GM12891 (cell line): ENCODE results near the gene DESI2. TPM values are rescaled to one million over a fixed set of nuclear protein-coding genes. Genes with fewer than 3 reads are reported as not detected.

Experiments
- DNase-seq: peaks from one replicate; pipeline ENCODE4 v3.0.0; 2011; ENCODE audit warnings: low spot score; ENCODE audit not compliant: insufficient read length
- FAIRE-seq: peaks from 2 replicates; lab custom pipeline; 2011; peaks lifted over from hg19 to GRCh38; lab: Jason Lieb, UNC
- PAX5 ChIP-seq: IDR thresholded peaks from 2 replicates; pipeline ENCODE4 v1.6.1; 2011; ENCODE audit warnings: low read length, moderate library complexity, mild to moderate bottlenecking; ENCODE audit not compliant: insufficient read depth, severe bottlenecking
- POLR2A ChIP-seq: IDR thresholded peaks from 2 replicates; pipeline ENCODE4 v1.6.1; 2011; ENCODE audit warnings: low read depth, low read length, control low read depth
- POLR2AphosphoS5 ChIP-seq: IDR thresholded peaks from 2 replicates; pipeline ENCODE4 v1.6.1; 2011; ENCODE audit warnings: low read depth, low read length, control low read depth
- POU2F2 ChIP-seq: IDR thresholded peaks from 2 replicates; pipeline ENCODE4 v1.6.1; 2011; ENCODE audit warnings: low read depth, mild to moderate bottlenecking, control low read depth, low read length, moderate library complexity
- SPI1 ChIP-seq: IDR thresholded peaks from 2 replicates; pipeline ENCODE4 v1.6.1; 2011; ENCODE audit warnings: low read depth, low read length, control low read depth
- TAF1 ChIP-seq: IDR thresholded peaks from 2 replicates; pipeline ENCODE4 v1.6.1; 2011; ENCODE audit warnings: low read depth, low read length, control low read depth
- polyA plus RNA-seq: library from polyadenylated mRNA; unstranded; fragments of >200 nt; gene quantifications from one replicate; pipeline ENCODE4 v1.2.1, GENCODE V29; 2012; ENCODE audit warnings: low read depth, missing spikeins, inconsistent platforms; ENCODE audit not compliant: missing spikeins

The DESI2 gene
- 4.1 TPM for polyA plus RNA-seq

DNA sequence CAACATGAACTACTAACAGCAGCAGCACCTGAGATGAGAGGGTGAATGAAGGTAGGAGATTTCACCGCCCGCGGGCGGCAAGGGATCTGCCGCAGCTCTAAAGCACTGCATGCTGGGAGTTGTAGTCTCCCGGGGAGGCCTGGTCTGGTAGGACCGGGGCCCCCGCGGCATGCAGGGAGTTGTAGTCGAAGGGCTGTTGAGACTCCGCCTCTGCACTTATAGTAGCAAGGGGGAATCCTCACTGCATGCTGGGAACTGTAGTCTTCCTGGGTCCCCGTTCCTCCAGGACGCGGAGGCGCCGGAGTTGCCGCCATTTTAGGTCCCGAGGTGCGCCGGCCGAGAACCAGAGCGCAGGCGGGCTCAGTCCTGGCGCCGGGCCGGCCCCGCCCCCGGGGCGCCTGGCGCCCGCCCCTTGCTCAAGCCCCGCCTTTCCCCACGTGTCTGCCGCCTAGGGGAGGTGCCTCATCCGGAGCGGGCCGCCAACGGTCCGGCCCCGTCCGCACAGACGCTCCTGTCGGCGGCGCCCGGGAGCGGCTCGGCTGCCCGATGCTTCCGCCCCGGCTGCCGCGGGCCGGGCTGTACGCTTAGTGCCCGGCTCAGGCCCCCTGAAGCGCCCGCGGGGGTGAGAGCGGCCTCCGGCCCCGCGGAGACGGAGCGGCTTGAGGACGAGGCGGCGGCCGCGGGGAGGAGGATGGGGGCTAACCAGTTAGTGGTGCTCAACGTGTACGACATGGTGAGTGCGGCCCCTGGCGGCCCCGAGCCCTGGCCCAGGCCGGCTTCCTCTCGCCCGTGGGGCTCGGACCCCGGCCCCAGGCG is at the start of gene DESI2:
DESI2 (plus strand) TSS at position 504 of the 816 bp plus-strand sequence; CDS start at position 692, 188 bp downstream.
- DNase-seq (peak; percentile 92), FAIRE-seq (peak; percentile 96)
- no peak for TF ChIP-seq PAX5
- TF ChIP-seq TAF1: peak; percentile 68
- 0 out of 2 replicates have a peak, but pooled peaks have one; percentile 23 for TF ChIP-seq POU2F2
- TF ChIP-seq POLR2AphosphoS5: peak; percentile 70; the same call in 1 of the 2 replicates
- peak; percentile 84 for TF ChIP-seq POLR2A
- TF ChIP-seq SPI1: no peak

GRCh38 chr1:244603498-244603897 is 49.4 kb upstream of the DESI2 start:
- DNase-seq (peak; percentile 10), FAIRE-seq (no peak)
- no peak for TF ChIP-seq POLR2A
- no peak for TF ChIP-seq POLR2AphosphoS5
- no peak for TF ChIP-seq SPI1

GRCh38 chr1:244605835-244606370 is 47.0 kb upstream of the DESI2 start:
- no peak for FAIRE-seq
- TF ChIP-seq TAF1 (no peak), POU2F2 (no peak), POLR2A (no peak)

DNA sequence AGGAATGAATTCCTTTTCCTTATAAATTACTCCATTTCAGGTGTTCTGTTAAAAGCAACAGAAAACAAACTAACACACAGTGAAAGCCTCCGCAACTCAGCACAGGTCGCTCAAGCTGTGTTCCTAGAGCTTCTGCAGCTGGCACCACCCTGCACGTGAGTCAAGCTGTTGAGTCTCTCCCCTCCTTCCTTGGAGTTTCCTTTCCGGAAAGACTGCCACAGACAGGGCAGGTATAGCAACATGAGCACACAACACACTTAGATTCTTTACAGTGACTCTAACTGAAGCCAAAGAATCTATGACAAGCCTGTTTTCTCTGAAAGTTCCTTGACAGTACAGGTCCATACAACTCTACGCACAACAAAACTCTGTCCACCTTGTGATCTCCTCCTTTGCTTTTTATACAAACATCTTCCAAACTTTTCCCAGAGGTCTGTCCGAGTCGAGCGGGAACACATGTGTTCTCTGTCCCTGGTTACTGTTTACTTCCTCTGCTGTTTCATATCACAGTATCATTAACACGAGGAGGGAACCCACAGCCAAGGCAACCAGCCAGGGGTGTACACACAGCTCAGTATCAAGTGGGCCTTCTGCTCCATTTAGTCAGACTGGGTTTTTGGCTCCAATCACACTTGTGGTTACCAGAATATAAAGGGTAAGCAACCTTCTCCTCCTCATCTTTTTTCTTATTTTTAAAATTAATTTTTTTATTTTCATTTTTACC is 38.7 kb upstream of the DESI2 start:
- no peak for DNase-seq
- FAIRE-seq: no peak
- TF ChIP-seq TAF1: no peak
- no peak for TF ChIP-seq SPI1
- no peak for TF ChIP-seq POLR2AphosphoS5
- TF ChIP-seq POU2F2: no peak
- no peak for TF ChIP-seq POLR2A
- no peak for TF ChIP-seq PAX5

More at GRCh38 chr1:244605835-244606370, 47.0 kb upstream of the DESI2 start:
- no peak for DNase-seq

GRCh38 chr1:244614879-244615278 is 38.0 kb upstream of the DESI2 start:
- DNase-seq: no peak
- no peak for FAIRE-seq
- TF ChIP-seq SPI1: no peak
- TF ChIP-seq POU2F2: no peak
- TF ChIP-seq POLR2A: no peak
- no peak for TF ChIP-seq POLR2AphosphoS5

- DNase-seq (no peak), FAIRE-seq (no peak)
- TF ChIP-seq TAF1: no peak
- TF ChIP-seq POLR2AphosphoS5: no peak
- no peak for TF ChIP-seq SPI1
- no peak for TF ChIP-seq POU2F2
- no peak for TF ChIP-seq POLR2A
- TF ChIP-seq PAX5: no peak
Observed at GRCh38 chr1:244615301-244615700, 37.6 kb upstream of the DESI2 start.

GRCh38 chr1:244626709-244627108 is 26.2 kb upstream of the DESI2 start:
- FAIRE-seq: no peak
- DNase-seq: no peak
- TF ChIP-seq TAF1 (no peak), PAX5 (no peak), POLR2AphosphoS5 (no peak), POU2F2 (no peak), POLR2A (no peak), SPI1 (no peak)

DNA sequence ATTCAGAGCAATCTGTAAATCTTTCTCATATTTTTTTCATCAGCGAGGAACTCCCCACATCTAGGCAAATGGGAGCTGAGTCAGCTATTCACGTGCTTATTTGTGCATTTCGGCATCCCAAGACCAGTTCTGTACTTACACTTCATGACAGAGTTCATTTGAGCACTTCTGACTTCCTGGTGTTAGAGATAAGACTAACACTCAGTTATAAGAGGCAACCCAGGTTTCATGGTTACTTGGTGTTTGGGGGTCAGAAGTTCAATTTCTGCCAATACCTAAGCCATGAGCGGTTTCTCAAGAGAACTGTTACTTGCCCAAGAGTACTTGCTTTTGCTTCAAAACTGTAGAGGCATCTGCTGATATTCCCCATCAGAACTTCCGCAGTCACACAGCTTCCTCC is 24.1 kb upstream of the DESI2 start:
- DNase-seq (no peak), FAIRE-seq (no peak)
- TF ChIP-seq POU2F2: no peak
- no peak for TF ChIP-seq SPI1
- TF ChIP-seq PAX5: no peak

- FAIRE-seq (no peak), DNase-seq (no peak)
- TF ChIP-seq SPI1 (no peak), TAF1 (no peak), POLR2AphosphoS5 (no peak), PAX5 (no peak), POU2F2 (no peak), POLR2A (no peak)
Observed at GRCh38 chr1:244633140-244633539, 19.8 kb upstream of the DESI2 start.

GRCh38 chr1:244634546-244634945 is 18.4 kb upstream of the DESI2 start:
- TF ChIP-seq SPI1: no peak
- no peak for TF ChIP-seq PAX5
- no peak for TF ChIP-seq POLR2AphosphoS5
- TF ChIP-seq POU2F2: no peak
- TF ChIP-seq POLR2A: no peak
- no peak for TF ChIP-seq TAF1
- FAIRE-seq: no peak
- DNase-seq: no peak
